Left kidney (tissue), 8 donors: ENCODE results near the gene CCNO. TPM values are rescaled to one million over a fixed set of nuclear protein-coding genes. Genes with fewer than 3 reads are reported as not detected.

Experiments used
- DNase-seq: peaks from one replicate; pipeline ENCODE4 v3.0.0-alpha.2; 2013
- long read RNA-seq, 8 donors: transcript quantifications; one replicate each; lab custom pipeline, GENCODE V29; 2026
- polyA plus RNA-seq: library from polyadenylated mRNA; unstranded; fragments of 120-200 nt; gene quantifications from one replicate; pipeline ENCODE4 v1.2.1, GENCODE V29; 2013; ENCODE audit not compliant: insufficient read length

The CCNO gene
- polyA plus RNA-seq, result 6.5 TPM
- long read RNA-seq, donor 1, transcript CCNO-201 (3 exons, 1,433 nt), result major isoform, 6 of 12 reads
- long read RNA-seq, donor 1, partial matches to known transcripts, result 5 of 12 reads
- long read RNA-seq, donor 1, other reads (novel, unspliced or antisense), result 0 of 12 reads
- long read RNA-seq, donor 2, partial matches to known transcripts, result 5 of 7 reads
- long read RNA-seq, donor 2, other reads (novel, unspliced or antisense), result 0 of 7 reads
- long read RNA-seq, donor 3, partial matches to known transcripts, result 7 of 10 reads
- long read RNA-seq, donor 3, other reads (novel, unspliced or antisense), result 0 of 10 reads
- long read RNA-seq, donor 4, result 0 reads
- long read RNA-seq, donor 5, partial matches to known transcripts, result 0 of 1 reads
- long read RNA-seq, donor 5, other reads (novel, unspliced or antisense), result 0 of 1 reads
- long read RNA-seq, donor 6, transcript CCNO-201 (3 exons, 1,433 nt), result major isoform, 5 of 7 reads
- long read RNA-seq, donor 6, partial matches to known transcripts, result 0 of 7 reads
- long read RNA-seq, donor 6, other reads (novel, unspliced or antisense), result 0 of 7 reads
- long read RNA-seq, donor 7, transcript CCNO-201 (3 exons, 1,433 nt), result major isoform, 5 of 19 reads
- long read RNA-seq, donor 7, partial matches to known transcripts, result 14 of 19 reads
- long read RNA-seq, donor 7, other reads (novel, unspliced or antisense), result 0 of 19 reads
- long read RNA-seq, donor 8, partial matches to known transcripts, result 0 of 3 reads
- long read RNA-seq, donor 8, other reads (novel, unspliced or antisense), result 0 of 3 reads

DNA sequence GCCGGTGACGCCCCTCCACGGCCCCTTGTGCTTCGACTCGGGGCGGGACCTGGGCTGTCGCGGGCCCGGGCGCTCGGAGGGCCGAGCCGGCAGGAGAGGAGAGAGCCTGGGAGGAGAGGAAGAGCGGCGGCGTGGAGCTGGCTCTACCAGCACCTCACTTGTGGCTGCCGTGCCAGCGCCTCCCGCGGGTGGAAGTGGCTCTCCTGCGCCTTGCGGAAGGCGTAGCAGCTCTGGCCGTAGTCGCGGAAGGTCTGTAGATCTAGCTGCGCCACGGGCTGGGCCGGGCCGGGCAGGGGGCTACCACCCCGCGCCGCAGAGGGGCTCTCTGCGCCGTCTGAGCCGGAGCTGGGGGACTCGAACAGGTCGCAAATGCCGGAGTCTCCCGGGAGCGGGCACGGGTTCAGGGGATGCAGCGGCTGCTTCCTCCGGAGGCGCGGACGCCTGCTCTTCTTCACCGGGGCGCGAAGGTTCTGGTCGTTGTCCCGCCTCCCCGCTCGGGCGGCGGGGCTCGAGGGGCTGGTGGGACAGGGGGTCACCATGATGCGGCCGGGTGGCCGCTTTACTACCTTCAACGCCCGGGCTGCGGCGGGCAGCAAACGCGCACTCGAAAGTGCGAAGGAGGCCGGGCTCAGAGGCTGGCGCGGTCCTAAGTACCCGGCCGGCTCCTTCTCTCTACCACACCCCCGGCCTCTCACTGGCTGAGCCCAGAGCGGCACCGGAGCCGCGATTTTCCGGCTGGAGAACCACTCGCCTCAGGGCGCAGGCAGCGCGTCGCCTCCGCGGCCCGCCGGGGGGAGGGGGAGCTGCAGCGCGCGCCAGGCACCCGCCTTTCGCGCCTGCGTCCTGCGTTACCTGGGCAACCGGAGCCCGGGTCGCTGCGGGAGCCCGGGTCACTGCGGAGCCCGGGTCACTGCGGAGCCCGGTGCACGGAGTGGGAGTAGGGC lies at the start of gene CCNO:
Gene CCNO (minus strand): TSS at position 624 of the 944 bp plus-strand sequence. CDS start 85 bp downstream, at position 539.
- peak; percentile 70 for DNase-seq

DNA sequence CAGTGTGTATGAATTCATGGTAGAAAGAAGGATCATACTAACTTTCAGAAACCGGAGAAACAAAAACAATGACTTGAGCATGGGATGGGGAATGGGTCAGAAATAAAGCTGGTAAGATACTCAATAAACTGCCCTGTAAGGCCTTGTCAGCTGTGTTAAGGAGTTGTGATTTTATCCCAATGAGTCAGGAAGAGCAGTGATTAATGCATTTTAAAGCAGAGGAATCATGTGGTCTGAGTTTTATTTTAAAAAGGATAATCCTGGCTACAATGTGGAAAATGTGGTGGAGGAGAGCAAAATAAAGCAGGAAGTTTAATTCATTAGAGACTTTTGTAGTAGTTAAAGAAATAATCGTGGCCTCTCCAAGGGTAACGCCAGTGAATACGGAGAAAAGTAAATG lies 45.4 kb upstream of the CCNO start:
- DNase-seq, result no peak

DNA sequence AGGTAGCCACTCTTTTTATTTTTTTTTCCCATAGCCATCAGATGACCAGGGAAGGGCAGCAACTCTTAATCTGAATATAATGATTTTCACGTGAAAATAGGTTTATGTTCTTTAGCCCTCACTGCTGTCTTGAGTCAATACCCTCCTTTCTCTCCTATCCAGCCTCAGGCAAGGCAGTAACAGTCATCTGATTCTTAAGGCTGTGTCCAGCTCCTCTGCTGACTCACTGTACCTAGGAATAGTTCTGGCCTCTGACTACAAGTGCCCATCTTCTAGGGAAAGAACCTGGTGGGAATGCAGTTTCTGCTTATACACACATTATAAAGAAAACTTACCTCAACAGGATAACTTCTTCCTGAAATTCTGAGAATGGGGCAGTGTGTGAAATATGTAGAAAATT lies 43.4 kb upstream of the CCNO start:
- no peak for DNase-seq

GRCh38 chr5:55258339-55258738 lies 24.9 kb upstream of the CCNO start:
- DNase-seq, result no peak

DNA sequence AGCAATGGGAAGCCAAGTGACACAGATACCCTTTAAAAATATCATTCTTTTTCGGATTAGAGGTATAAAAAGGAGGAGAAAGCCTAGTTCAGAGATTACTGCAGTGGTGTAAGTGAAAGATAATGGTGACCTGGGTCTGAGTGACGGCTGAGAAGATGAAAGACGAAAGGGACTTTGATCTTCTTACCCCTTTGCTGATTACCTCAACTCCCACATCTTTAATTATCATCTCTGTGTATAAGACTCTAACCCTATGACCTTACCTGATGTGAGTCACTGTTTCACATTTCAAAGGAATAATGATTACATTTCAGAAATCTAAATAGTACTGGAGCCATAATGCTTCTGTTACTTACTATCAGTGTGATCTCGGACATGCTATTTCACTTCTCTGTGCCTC lies 21.4 kb upstream of the CCNO start:
- DNase-seq, result no peak

DNA sequence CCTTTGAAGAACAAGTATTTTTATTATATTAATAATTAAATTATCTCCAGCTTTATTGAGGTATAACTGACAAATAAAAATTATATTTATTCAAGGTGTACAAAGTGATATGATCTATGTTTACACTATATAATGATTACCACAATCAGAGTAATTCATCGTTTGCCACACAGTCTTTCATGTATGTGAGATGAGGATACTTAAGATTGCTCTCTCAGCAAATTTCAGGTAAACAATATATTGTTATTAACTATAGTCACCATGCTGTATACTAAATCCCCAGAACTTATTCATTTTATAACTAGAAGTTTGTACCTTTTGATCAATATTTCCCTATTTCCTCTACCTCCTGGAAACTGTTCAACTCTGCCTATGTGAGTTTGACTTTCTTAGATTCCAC lies 16.7 kb upstream of the CCNO start:
- DNase-seq, result no peak

DNA sequence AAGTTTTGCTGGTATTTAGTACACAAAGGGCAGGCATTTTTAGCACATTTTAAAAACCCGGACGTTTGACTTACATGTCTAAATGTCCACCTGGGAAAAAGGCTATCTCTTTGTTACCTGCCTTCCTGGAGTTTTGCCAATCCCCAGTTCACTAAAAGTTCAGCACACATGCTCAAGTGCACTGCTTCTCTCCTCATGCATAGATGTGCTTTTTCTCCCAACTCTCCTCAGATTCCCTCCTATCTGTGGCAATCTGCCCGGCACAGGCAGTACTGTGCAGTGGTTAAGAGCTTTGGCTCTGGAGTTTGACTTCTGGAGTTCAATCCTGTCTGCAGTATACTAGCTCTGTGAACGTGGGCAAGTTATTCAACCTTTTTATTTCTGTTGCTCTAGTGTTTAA lies 8.3 kb upstream of the CCNO start:
- peak; percentile 19 for DNase-seq

DNA sequence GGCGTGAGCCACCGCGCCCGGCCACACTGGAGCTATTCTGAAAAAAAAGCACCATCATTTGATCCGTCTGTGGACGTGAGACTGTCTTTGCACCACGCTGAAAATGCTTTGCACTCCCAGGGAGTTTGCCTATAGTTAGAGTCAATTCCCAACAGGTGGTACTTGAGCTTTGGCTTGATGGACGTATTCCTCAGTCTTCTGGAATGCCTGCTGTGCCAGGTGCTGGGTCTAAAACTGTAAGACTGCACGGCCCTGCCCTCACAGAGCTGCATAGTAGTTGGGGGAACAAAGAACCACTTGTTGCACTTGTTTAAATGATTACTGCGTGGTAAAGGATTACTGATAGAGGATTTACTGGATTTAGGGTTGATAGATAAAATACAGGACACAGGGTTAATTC lies 3.4 kb upstream of the CCNO start:
- DNase-seq, result no peak

GRCh38 chr5:55234121-55234700 lies 803 bp upstream of the CCNO start:
- DNase-seq, result peak; percentile 31

- peak; percentile 28 for DNase-seq
Measured at GRCh38 chr5:55232271-55232984, 980 bp downstream of the CCNO start.

DNA sequence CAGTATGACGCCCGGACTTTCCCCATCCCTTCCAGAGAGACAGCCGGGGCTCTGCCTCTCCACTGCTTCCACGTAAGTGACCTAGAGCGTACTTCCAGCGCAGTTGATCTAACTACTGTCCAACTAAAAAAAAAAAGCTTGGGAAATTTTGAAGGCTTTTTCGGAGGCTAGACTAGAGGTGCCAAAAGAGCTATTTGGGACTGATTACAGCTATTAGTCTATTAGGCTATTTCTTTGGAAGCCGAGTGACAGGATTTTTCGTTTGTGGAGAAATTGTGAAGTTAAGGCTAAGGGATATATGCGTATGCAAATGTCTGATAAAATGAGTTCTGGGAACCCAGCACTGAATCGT lies 1.5 kb downstream of the CCNO start:
- peak; percentile 21 for DNase-seq

- peak; percentile 26 for DNase-seq
Measured at GRCh38 chr5:55231029-55231918, 2.1 kb downstream of the CCNO start.

- DNase-seq, result no peak
Measured at GRCh38 chr5:55230086-55230629, 3.2 kb downstream of the CCNO start.

DNA sequence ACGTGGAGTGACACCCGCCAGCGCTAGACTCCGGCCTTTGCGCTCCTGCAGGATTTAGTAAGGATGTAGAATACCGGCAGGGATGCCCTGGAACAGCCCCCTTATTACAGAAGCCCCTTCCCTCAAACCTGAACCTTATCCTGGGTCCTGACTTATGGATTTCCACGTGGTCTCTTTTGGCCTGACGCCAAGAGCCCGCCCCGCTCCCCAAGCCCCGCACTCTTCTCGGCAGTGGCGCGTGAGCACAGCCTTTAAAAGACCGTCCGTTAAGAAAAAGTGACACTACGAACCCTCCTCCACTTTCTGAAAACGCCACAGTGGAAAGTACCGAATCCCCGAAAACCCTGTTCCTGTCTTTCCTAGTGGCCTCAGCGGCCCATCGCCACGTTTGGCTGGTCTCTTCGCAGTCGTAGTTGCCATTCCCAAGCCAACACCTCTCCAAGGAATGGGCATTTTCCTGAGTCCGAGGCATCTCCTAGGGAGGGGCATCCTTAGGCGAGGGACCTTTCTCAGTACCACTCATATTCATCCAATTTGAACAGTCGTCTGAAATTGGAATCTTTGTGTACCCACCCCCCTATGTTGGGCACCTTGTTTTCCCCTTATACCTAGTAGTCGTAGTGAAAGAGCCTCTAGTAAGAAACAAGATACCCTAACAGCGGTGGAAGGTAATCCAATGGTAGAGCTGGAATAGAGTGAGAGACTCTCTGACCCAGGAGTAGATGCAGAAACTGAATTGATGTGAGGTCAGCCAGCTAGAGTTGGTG lies 5.6 kb downstream of the CCNO start:
- no peak for DNase-seq

- peak; percentile 52 for DNase-seq
Measured at GRCh38 chr5:55226934-55227663, 6.3 kb downstream of the CCNO start, which contains the start of gene MCIDAS. Gene MCIDAS (minus strand): TSS chr5:55227315. CDS start chr5:55227138, 177 bp downstream.

- DNase-seq, result peak; percentile 59
Measured at GRCh38 chr5:55226027-55226933, 7.1 kb downstream of the CCNO start.

- DNase-seq, result no peak
Measured at GRCh38 chr5:55225346-55225745, 8.1 kb downstream of the CCNO start.
